GM23338 (cell line): ENCODE results near the gene APBB3. TPM values are rescaled to one million over a fixed set of nuclear protein-coding genes. Genes with fewer than 3 reads are reported as not detected.

Source experiments
- ATAC-seq: fragments of 200-7000 bp; cut with Tn5 transposase; 3 replicates; pipeline ENCODE4 v1.9.1; 2020
- DNase-seq: peaks from one replicate; pipeline ENCODE4 v3.0.0-alpha.2; 2015; ENCODE audit warnings: low spot score
- H2AFZ ChIP-seq: fragments of 200-600 bp; sonication (generic); 2 replicates; pipeline ENCODE4 v1.8.0; 2016; ENCODE audit warnings: antibody characterized with exemption, mild to moderate bottlenecking, moderate library complexity
- H3F3A ChIP-seq: fragments of 200-600 bp; sonication (generic); replicated peaks from 2 replicates; pipeline ENCODE4 v1.8.0; 2017; ENCODE audit warnings: antibody characterized with exemption, mixed run types, low read depth
- H3K27ac ChIP-seq: fragments of 200-600 bp; sonication (generic); 2 replicates; pipeline ENCODE4 v1.6.1; 2016; ENCODE audit warnings: low read depth
- H3K27me3 ChIP-seq: fragments of 200-600 bp; sonication (generic); 2 replicates; pipeline ENCODE4 v1.8.0; 2016; ENCODE audit warnings: mild to moderate bottlenecking, mixed run types, moderate library complexity; ENCODE audit not compliant: insufficient read depth
- H3K36me3 ChIP-seq: fragments of 200-600 bp; sonication (generic); 2 replicates; pipeline ENCODE4 v1.8.0; 2016; ENCODE audit warnings: mild to moderate bottlenecking; ENCODE audit not compliant: insufficient read depth
- H3K4me1 ChIP-seq: fragments of 200-600 bp; sonication (generic); 2 replicates; pipeline ENCODE4 v1.8.0; 2016; ENCODE audit warnings: mild to moderate bottlenecking, moderate library complexity; ENCODE audit not compliant: insufficient read depth
- H3K4me2 ChIP-seq: fragments of 200-600 bp; sonication (generic); 2 replicates; pipeline ENCODE4 v1.7.1; 2017; ENCODE audit warnings: mixed run types
- H3K4me3 ChIP-seq: fragments of 200-600 bp; sonication (generic); 2 replicates; pipeline ENCODE4 v1.6.1; 2016; ENCODE audit warnings: mixed run types
- H3K79me2 ChIP-seq: fragments of 200-600 bp; sonication (generic); replicated peaks from 2 replicates; pipeline ENCODE4 v1.8.0; 2017; ENCODE audit warnings: mild to moderate bottlenecking; ENCODE audit not compliant: insufficient read depth
- H3K9me2 ChIP-seq: fragments of 200-600 bp; sonication (generic); 2 replicates; pipeline ENCODE4 v1.8.0; 2017; ENCODE audit not compliant: insufficient read depth
- H4K20me1 ChIP-seq: fragments of 200-600 bp; sonication (generic); replicated peaks from 2 replicates; pipeline ENCODE4 v1.8.0; 2017; ENCODE audit warnings: mild to moderate bottlenecking; ENCODE audit not compliant: insufficient read depth
- H3K27ac Mint-ChIP-seq: 2 replicates; pipeline ENCODE4 v1.8.0; 2020; ENCODE audit warnings: inconsistent platforms, mild to moderate bottlenecking, moderate library complexity, mixed read lengths
- H3K27me3 Mint-ChIP-seq: 3 replicates; pipeline ENCODE4 v1.8.0; 2022; ENCODE audit warnings: low read depth, mild to moderate bottlenecking, moderate library complexity, mixed read lengths, inconsistent platforms; ENCODE audit not compliant: insufficient read depth, poor library complexity
- H3K36me3 Mint-ChIP-seq: 3 replicates; pipeline ENCODE4 v1.8.0; 2021; ENCODE audit warnings: low read depth, mild to moderate bottlenecking, inconsistent platforms, moderate library complexity, mixed read lengths
- H3K4me1 Mint-ChIP-seq: 3 replicates; pipeline ENCODE4 v1.8.0; 2020; ENCODE audit warnings: mild to moderate bottlenecking, inconsistent platforms, mixed read lengths
- H3K4me3 Mint-ChIP-seq: 3 replicates; pipeline ENCODE4 v1.8.0; 2021; ENCODE audit warnings: moderate library complexity, mild to moderate bottlenecking, inconsistent platforms, mixed read lengths
- H3K9me3 Mint-ChIP-seq: 3 replicates; pipeline ENCODE4 v1.8.0; 2020; ENCODE audit warnings: moderate library complexity, mild to moderate bottlenecking, inconsistent platforms, mixed read lengths
- CREB1 ChIP-seq: fragments of 250-450 bp; sonication (Bioruptor Pico); IDR thresholded peaks from 2 replicates; pipeline ENCODE4 v1.5.0; 2020; ENCODE audit warnings: low read depth, mild to moderate bottlenecking, moderate library complexity
- ETS1 ChIP-seq: IDR thresholded peaks from 2 replicates; pipeline ENCODE4 v1.6.1; 2016; ENCODE audit warnings: antibody characterized with exemption
- EZH2 ChIP-seq: fragments of 200-600 bp; sonication (generic); IDR thresholded peaks from one replicate; pipeline ENCODE4 v1.8.0; 2017; ENCODE audit warnings: antibody characterized with exemption, mild to moderate bottlenecking, low read depth; ENCODE audit not compliant: unreplicated experiment
- EZH2phosphoT487 ChIP-seq: fragments of 200-600 bp; sonication (generic); IDR thresholded peaks from one replicate; pipeline ENCODE4 v1.8.1; 2018; ENCODE audit warnings: antibody characterized with exemption; ENCODE audit not compliant: unreplicated experiment
- JUNB ChIP-seq: IDR thresholded peaks from one replicate; pipeline ENCODE4 v1.6.1; 2016; ENCODE audit warnings: antibody characterized with exemption; ENCODE audit not compliant: unreplicated experiment
- REST ChIP-seq: IDR thresholded peaks from one replicate; pipeline ENCODE4 v1.6.1; 2018; ENCODE audit warnings: antibody characterized with exemption; ENCODE audit not compliant: unreplicated experiment
- STAT1 ChIP-seq: IDR thresholded peaks from one replicate; pipeline ENCODE4 v1.6.1; 2016; ENCODE audit warnings: antibody characterized with exemption; ENCODE audit not compliant: unreplicated experiment
- ZNF114 ChIP-seq: fragments of 250-450 bp; sonication (Bioruptor Pico); IDR thresholded peaks from 2 replicates; pipeline ENCODE4 v1.5.0; 2020; ENCODE audit warnings: mild to moderate bottlenecking, moderate library complexity
- ZNF331 ChIP-seq: fragments of 250-450 bp; sonication (Bioruptor Pico); IDR thresholded peaks from 2 replicates; pipeline ENCODE4 v1.5.0; 2020; ENCODE audit warnings: low read depth, mild to moderate bottlenecking, moderate library complexity
- polyA plus RNA-seq: library from polyadenylated mRNA; unstranded; fragments of >200 nt; fragmentation: Nextera tagmentation; extraction: Ambion mirVana; gene quantifications from 2 replicates; pipeline ENCODE4 v1.2.1, GENCODE V29; 2016
- total RNA-seq: library from RNA; depleted of rRNA; stranded (reverse); fragments of >200 nt; shearing (Covaris generic); gene quantifications from 2 replicates; pipeline ENCODE4 v1.2.3, GENCODE V29; 2014
- TF ChIP-seq, protein P1 (sequence below), 2 experiments: fragments of 200-600 bp in 1 of 2; sonication (generic) in 1 of 2; conservative IDR thresholded peaks; 2 replicates each; pipeline versions ENCODE4 v1.5.1 to v1.6.1; 2016 to 2017; ENCODE audit warnings: antibody characterized with exemption in 2 of 2, low read depth in 2 of 2, mild to moderate bottlenecking in 2 of 2, moderate library complexity in 1 of 2
- TF ChIP-seq, protein P2 (sequence below): fragments of 250-450 bp; sonication (Bioruptor Pico); IDR thresholded peaks from 2 replicates; pipeline ENCODE4 v1.5.0; 2020; ENCODE audit warnings: mild to moderate bottlenecking, moderate library complexity

The APBB3 gene
- total and polyA plus RNA-seq, 2 experiments from 2014 or later, result 9.0 to 15.4 TPM

- H4K20me1 ChIP-seq, result peaks cover 5% of the 10 kb centered on the region; the same call in 1 of the 2 replicates
- H3K9me2 ChIP-seq, result no peaks in the 10 kb centered on the region
- peak; percentile 21 for DNase-seq
- H3K79me2 ChIP-seq, result peaks cover 22% of the 10 kb centered on the region
- peaks cover 17% of the 10 kb centered on the region for H3F3A ChIP-seq
- Mint-ChIP-seq H3K27me3 (peaks cover 17% of the 10 kb centered on the region), H3K36me3 (peaks cover 50% of the 10 kb centered on the region), H3K4me3 (peak overlapping the region; percentile 88), H3K4me1 (peaks cover 24% of the 10 kb centered on the region), H3K27ac (peak overlapping the region; percentile 98), H3K9me3 (no peaks in the 10 kb centered on the region)
- peaks cover 29% of the 10 kb centered on the region; the same call in 1 of the 2 replicates for H3K36me3 ChIP-seq
- H2AFZ ChIP-seq, result no peak overlapping the region
- H3K4me2 ChIP-seq, result peak overlapping the region; percentile 96
- H3K4me3 ChIP-seq, result peak overlapping the region; percentile 77
- no peaks in the 10 kb centered on the region for H3K27me3 ChIP-seq
- ATAC-seq, result no peak; the same call in 2 of the 3 replicates
- H3K27ac ChIP-seq, result peak overlapping the region; percentile 95
- H3K4me1 ChIP-seq, result peaks cover 26% of the 10 kb centered on the region
- TF ChIP-seq STAT1 (no peak), REST (no peak), EZH2 (no peak), EZH2phosphoT487 (no peak), ZNF331 (CRISPR knock-in tag) (no peak), JUNB (no peak), CREB1 (no peak), ZNF114 (no peak), ETS1 (no peak)
- TF ChIP-seq, protein P1, sequence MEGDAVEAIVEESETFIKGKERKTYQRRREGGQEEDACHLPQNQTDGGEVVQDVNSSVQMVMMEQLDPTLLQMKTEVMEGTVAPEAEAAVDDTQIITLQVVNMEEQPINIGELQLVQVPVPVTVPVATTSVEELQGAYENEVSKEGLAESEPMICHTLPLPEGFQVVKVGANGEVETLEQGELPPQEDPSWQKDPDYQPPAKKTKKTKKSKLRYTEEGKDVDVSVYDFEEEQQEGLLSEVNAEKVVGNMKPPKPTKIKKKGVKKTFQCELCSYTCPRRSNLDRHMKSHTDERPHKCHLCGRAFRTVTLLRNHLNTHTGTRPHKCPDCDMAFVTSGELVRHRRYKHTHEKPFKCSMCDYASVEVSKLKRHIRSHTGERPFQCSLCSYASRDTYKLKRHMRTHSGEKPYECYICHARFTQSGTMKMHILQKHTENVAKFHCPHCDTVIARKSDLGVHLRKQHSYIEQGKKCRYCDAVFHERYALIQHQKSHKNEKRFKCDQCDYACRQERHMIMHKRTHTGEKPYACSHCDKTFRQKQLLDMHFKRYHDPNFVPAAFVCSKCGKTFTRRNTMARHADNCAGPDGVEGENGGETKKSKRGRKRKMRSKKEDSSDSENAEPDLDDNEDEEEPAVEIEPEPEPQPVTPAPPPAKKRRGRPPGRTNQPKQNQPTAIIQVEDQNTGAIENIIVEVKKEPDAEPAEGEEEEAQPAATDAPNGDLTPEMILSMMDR (conservative IDR thresholded peaks at IDR 0.05; ENCODE audit: low read depth in 2 of 2), result no peak
- TF ChIP-seq, protein P2, sequence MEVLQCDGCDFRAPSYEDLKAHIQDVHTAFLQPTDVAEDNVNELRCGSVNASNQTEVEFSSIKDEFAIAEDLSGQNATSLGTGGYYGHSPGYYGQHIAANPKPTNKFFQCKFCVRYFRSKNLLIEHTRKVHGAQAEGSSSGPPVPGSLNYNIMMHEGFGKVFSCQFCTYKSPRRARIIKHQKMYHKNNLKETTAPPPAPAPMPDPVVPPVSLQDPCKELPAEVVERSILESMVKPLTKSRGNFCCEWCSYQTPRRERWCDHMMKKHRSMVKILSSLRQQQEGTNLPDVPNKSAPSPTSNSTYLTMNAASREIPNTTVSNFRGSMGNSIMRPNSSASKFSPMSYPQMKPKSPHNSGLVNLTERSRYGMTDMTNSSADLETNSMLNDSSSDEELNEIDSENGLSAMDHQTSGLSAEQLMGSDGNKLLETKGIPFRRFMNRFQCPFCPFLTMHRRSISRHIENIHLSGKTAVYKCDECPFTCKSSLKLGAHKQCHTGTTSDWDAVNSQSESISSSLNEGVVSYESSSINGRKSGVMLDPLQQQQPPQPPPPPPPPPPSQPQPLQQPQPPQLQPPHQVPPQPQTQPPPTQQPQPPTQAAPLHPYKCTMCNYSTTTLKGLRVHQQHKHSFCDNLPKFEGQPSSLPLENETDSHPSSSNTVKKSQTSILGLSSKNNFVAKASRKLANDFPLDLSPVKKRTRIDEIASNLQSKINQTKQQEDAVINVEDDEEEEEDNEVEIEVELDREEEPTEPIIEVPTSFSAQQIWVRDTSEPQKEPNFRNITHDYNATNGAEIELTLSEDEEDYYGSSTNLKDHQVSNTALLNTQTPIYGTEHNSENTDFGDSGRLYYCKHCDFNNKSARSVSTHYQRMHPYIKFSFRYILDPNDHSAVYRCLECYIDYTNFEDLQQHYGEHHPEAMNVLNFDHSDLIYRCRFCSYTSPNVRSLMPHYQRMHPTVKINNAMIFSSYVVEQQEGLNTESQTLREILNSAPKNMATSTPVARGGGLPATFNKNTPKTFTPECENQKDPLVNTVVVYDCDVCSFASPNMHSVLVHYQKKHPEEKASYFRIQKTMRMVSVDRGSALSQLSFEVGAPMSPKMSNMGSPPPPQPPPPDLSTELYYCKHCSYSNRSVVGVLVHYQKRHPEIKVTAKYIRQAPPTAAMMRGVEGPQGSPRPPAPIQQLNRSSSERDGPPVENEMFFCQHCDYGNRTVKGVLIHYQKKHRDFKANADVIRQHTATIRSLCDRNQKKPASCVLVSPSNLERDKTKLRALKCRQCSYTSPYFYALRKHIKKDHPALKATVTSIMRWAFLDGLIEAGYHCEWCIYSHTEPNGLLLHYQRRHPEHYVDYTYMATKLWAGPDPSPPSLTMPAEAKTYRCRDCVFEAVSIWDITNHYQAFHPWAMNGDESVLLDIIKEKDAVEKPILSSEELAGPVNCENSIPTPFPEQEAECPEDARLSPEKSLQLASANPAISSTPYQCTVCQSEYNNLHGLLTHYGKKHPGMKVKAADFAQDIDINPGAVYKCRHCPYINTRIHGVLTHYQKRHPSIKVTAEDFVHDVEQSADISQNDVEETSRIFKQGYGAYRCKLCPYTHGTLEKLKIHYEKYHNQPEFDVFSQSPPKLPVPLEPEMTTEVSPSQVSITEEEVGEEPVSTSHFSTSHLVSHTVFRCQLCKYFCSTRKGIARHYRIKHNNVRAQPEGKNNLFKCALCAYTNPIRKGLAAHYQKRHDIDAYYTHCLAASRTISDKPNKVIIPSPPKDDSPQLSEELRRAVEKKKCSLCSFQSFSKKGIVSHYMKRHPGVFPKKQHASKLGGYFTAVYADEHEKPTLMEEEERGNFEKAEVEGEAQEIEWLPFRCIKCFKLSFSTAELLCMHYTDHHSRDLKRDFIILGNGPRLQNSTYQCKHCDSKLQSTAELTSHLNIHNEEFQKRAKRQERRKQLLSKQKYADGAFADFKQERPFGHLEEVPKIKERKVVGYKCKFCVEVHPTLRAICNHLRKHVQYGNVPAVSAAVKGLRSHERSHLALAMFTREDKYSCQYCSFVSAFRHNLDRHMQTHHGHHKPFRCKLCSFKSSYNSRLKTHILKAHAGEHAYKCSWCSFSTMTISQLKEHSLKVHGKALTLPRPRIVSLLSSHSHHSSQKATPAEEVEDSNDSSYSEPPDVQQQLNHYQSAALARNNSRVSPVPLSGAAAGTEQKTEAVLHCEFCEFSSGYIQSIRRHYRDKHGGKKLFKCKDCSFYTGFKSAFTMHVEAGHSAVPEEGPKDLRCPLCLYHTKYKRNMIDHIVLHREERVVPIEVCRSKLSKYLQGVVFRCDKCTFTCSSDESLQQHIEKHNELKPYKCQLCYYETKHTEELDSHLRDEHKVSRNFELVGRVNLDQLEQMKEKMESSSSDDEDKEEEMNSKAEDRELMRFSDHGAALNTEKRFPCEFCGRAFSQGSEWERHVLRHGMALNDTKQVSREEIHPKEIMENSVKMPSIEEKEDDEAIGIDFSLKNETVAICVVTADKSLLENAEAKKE (CRISPR knock-in tag), result no peak
Measured at GRCh38 chr5:140548791-140549190, 15.6 kb downstream of the APBB3 start.
